ENCODE data around the gene SLC6A2.
"Not testable (repeated sequence)": the region's sequence is repeated elsewhere in the genome, so short reads cannot be mapped to it uniquely, and the experiment has no call there.

The SLC6A2 gene

DNA sequence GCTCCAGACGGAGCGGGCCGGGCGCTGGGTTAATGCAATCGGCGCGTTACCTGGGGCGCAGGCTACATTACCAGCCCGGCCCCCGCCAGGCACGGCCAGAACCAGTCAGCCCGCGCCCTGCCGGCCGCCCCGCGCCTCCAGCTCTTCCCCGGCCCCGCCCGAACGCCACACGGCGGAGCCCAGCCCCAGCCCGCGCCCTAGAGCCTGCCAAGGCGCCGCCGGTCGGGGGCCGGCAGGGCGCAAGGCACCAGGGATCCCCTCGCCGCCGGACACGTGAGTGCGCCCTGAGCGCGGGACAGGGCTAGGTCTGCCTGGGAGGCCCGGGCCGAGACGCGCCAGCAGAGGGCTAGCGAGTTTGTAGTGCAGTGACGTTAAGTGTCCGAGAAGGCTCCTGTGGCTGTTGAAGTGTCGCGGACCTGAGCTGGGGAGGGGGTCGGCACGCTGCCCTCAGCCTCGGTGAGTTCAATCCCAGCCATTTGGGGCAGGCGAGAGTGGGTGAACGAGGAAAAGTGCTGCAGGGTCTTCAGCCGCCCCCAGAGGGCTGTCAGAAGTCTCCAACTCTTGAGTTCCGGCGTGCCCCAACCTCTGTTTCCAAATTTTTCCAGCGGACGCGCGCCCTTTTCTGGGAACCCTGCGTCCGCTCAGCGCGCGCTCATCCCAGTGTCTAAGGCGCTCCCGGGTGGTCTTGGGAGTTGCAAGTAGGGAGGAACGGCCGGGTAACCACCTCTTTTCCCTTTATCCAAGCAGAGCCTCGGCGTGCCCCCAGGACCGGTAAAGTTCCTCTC lies at the start of gene SLC6A2:
SLC6A2 (plus strand) TSS at position 92 of the 785 bp plus-strand sequence. CDS start 707 bp downstream, outside the sequence.
- H3K4me3 ChIP-seq (ENCODE audit: low read depth, low read length), result peak within 1 kb of the TSS; percentile 41

DNA sequence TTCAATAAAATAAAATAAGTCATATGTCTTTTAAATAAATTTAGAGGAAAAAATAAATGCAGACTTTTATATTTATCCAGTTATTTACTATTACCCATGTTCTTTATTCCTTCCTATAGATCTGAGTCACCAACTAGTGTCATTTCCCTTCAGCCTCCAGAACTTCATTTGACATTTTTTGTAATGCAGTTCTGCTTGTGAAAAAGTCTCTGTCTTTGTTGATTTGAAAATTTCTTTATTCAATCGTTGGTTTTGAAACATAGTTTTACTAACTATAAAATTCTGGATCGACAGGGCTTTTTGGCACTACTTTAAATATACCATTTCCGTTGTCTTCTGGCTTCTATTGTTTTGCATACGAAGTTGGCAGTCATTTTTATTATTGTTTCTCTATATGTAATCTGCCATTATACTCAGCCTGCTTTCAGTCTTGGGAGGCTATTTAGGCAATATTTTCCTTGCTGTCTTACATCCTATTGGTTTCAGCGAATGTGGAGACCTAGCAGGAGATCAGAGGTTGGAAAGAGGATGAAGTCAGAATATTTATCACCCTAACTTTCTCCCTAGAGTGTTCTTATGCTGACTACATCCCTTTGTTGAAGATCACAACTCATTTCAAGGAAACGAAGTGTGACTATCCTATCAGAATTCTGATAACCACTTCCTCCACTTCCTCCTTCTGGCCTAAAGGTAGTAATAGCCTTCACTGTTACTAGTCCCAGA lies 42.0 kb upstream of the SLC6A2 start:
- H3K4me3 ChIP-seq (ENCODE audit: low read depth, low read length), result no peak overlapping the region

DNA sequence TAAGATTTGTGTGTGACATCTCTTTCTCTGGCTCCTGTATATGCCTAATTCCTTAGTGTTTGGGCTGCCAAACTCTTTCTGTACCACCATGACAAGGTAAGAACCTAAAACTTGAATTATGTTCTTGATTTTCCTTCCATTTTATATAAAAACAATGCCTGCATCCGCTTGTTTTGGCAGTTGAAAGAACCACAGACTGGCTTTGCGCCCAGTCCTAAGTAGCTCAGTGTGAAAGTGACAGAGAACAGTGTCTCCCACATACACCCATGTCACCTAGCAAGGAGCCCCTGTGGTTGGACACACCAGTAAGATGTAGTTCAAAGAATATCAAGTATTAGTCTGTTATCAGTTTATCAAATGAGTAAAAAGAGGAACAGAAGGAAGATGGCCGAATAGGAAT lies 40.7 kb upstream of the SLC6A2 start:
- H3K4me3 ChIP-seq (ENCODE audit: low read depth, low read length), result no peak overlapping the region

DNA sequence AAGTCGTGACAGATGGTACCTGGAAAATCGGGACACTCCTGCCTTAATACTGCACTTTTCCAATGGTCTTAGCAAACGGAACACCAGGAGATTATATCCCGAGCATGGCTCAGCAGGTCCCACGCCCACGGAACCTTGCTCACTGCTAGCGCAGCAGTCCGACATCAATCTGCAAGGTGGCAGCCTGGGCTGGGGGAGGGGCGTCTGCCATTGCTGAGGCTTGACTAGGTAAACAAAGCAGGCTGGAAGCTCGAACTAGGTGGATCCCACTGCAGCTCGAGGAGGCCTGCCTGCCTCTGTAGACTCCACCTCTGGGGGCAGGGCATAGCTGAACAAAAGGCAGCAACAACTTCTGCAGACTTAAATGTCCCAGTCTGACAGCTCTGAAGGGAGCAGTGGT lies 40.1 kb upstream of the SLC6A2 start:
- not testable (repeated sequence) for H3K4me3 ChIP-seq (ENCODE audit: low read depth, low read length)

DNA sequence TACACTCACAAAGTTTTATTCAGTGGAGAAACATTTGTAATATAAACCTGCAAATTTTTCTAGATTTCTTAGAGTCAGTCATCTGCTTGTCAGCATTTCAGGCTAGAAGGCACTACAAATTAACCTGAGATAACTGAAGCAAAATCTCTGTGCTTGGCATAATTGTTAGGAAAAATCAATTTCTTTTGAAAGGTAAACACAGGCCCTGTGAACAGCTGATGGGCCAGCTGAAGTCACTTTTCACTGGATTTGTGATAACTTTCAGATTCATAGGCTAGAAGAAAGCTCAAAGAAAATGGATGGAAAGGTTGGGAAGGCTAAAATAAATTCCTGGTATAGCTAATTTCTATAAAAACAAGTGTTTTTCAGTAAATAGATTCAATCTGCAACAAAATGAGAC lies 34.0 kb upstream of the SLC6A2 start:
- no peak overlapping the region for H3K4me3 ChIP-seq (ENCODE audit: low read depth, low read length)

DNA sequence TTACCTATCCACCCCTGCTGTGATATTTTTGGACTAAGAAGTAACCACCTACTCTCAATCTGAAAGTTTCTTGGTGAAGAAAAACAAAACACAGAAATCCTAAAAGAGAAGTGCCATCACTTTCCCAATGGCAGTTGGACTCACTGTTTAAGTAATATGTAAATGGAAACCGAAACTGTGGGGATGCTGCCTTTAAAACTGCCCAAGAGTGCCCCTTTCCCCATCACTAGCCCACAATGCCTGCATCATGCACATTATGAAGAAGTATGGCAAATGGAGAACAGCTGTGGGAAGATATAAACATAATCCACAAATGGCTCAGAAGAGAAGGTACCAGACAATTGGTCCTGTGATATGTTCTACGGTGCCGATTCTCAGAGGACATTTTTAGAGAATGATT lies 33.5 kb upstream of the SLC6A2 start:
- no peak overlapping the region for H3K4me3 ChIP-seq (ENCODE audit: low read depth, low read length)

DNA sequence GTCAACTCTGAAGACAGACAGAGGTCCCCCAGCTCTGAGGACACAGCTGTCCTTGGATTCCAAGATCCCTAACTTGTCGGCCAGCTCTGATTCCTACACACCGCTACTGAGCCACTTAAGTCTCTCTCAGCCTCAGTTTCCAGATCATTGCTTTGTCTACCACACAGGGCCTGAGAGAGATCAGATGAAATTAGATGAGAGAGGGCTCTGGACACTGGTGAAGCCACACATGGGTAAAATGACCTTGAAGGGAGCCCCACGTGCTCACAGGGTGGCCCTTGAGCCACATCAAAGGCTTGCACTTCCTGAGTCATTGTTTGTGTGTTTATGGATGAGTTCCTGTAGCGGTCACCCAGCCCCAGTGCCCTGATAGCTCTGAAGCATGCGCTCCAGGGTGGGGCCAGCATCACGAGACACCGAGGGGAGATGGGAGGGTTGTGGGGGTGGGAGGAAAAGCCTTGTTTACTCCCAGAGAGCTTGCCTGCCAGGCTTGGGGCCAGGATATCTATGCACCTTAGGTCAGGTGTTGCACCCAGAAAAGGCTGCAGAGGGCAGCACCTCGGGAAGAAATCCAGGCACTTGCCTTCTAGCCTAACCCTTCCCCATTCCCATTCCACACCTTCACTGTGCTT lies 32.7 kb upstream of the SLC6A2 start:
- H3K4me3 ChIP-seq (ENCODE audit: low read depth, low read length), result no peak overlapping the region

DNA sequence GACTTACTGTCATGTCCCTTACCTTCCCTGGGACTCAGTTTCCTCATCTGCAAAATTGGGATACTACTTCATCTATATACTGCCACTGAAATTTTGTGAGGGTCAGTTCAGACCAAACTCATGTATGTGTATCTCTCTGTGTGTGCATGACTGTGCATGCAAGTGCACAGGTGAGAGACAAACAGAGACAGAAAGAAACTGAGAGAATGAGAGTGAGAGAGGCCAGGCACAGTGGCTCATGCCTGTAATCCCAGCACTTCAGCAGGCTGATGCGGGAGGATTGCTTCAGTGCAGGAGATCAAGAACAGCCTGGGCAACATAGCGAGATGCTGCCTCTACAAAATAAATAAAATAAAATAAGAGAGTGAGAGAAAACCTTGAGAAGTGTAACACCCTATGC lies 32.1 kb upstream of the SLC6A2 start:
- no peak overlapping the region for H3K4me3 ChIP-seq (ENCODE audit: low read depth, low read length)

DNA sequence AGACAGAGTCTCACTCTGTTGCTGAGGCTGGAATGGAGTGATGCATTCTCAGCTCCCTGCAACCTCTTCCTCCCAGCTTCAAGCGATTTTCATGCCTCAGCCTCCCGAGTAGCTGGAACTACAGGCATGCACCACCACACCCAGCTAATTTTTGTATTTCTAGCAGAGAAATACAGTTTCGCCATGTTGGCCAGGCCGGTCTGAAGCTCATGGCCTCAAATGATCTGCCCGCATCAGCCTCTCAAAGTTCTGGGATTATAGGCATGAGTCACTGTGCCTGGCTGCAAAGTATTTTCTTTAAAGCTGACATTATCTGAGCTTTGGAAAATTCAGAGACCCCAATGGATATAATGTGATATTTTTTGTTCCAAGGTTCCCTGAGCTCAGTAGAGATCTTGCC lies 31.1 kb upstream of the SLC6A2 start:
- H3K4me3 ChIP-seq (ENCODE audit: low read depth, low read length), result no peak overlapping the region

DNA sequence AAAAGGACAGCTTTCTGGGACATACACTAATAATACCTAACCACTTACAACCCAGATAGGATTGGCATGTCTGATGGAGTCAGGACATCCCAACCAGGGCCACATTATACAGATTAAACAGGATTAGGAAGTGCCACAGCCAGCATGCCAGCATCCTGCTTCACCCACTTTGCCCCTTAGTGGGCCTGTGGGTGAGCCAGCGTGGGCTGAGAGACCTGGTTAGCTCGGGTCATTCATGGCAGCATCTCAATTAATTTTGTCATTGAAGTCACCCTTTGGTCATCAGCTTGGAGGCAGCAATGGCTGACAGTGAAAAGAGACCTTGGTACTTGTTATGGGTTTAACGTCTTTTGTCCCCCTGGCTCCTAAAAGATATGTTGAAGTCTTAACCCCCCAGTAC lies 29.9 kb upstream of the SLC6A2 start:
- no peak overlapping the region for H3K4me3 ChIP-seq (ENCODE audit: low read depth, low read length)

DNA sequence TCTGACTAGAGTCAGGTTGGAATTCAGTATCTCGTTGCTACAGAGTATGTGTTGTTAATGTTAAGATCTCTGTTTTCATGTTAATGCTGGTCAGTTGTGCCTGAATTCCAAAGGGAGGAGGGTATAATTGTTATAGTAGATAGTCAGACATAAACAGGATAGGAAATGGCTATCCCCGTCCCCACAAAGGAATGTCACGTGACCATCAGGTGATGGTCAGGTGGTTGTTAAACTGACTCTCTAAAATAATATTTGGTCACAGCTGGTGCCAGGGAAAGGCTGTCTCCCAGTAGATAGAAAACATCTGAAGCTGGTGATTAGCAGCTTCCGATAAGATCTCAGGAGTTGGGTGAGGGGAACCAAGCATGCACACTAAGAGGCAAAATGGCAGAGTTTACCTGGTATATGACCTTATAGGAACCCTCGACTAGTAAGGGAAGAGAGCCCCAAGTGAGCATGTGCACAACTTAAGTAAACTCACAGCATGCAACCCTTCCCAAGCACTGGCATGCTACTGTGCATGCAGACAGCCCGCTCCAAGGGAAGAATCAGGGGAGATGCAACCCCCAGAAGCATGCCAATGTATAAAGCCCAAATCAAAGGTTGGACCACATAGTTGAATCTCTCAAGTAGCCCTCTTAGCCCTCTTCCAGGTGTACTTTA lies 27.4 kb upstream of the SLC6A2 start:
- no peak overlapping the region for H3K4me3 ChIP-seq (ENCODE audit: low read depth, low read length)

DNA sequence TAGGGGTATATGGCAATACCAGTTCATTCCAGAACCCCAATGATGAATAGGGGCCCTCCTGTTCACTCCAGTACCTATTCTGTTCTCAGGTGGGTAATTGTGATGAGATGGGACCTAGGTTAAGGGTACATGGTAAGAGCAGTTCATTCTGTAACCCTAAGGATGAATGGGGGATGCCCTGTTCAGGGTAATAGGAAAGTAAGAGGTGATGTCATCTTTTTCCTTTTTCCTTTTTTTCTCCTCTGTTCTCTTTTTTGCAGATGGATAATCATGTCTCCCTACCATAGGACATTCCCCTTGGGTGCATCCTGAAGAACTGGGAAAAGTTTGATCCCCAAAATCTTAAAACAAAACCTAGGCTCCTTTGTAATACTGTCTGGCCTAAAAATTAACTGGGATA lies 25.0 kb upstream of the SLC6A2 start:
- no peak overlapping the region for H3K4me3 ChIP-seq (ENCODE audit: low read depth, low read length)

DNA sequence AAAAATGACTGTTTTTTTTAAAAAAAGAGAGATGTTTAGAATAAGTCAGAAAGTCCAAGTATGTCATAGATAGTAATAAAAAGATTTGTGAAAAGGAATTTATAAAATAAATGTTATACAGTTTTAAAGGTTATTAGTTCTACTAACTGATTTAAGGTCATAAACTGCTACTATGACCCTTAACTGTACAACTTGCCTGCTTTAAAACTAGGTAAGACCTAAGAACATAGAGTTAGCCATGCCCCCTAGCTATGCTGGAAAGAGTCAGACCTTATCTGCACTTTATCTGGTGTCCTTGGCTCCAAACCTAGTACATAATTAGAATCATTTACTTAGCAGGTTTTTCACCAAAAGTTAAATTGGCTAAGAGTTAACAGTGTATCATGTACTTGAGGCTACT lies 23.5 kb upstream of the SLC6A2 start:
- no peak overlapping the region for H3K4me3 ChIP-seq (ENCODE audit: low read depth, low read length)

DNA sequence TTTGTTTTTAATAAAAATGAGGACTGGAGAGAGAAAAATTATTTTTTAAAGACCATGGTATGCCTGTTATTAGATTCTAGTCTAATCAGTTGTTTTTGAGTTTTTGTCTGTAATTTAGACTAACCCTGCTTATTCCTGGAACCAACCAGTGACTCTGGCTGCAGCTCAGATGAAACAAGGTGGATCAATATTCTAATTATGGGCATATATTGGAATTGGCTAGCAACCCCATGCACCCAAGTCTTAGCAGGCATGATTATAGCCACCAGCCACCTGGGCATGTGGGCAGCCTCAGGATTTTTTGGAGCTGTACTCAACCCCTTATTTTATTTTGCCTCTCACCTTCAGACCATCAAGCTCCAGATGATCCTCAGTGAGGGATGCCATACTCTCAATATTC lies 21.6 kb upstream of the SLC6A2 start:
- no peak overlapping the region for H3K4me3 ChIP-seq (ENCODE audit: low read depth, low read length)

DNA sequence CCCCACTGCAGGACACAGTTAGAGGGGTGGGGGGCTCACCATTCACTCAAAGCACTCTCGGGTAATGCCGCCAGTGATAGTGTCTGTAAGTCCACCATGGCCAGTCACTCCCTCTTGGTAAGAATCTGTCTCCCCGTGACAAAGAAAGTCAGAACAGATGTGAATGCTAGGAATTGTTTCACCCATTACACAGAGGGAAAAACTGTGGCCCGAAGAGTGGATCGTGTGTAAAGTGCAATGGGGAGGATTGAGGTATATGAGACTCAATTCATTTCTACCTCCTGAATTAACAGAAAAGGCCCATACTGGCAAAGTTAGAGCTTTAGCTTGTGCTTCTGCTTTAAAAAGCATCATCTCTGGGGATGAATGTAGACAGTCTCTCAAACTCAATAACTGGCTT lies 17.5 kb upstream of the SLC6A2 start:
- H3K4me3 ChIP-seq (ENCODE audit: low read depth, low read length), result no peak overlapping the region

DNA sequence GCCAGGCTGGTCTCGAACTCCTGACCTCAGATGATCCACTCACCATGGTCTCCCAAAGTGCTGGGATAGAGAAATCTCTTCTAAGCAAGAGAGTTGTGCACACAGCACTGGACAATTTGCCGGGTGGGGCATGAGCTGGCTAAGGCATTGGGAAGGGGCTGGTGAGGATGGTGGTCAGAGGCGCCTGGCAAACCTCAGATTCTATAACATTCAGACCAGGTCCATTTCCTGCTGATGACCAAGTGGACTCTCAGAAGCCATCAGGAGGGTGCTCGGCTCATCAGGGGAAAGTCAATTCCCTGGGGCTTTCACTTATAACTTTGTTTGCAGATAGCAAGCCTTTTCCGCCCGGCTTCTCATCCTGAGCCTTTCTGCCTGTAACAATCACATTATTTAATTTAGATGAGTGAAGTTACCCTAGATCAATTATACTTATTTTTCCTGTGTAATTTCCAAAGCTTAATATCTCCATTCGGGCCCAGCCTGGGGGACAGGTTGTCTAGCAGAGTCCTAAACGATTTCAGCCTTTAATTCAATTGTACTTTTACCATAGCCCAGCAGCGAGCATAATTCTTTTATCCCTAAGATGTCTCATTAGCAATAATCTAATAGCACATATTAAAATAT lies 15.0 kb upstream of the SLC6A2 start:
- H3K4me3 ChIP-seq (ENCODE audit: low read depth, low read length), result no peak overlapping the region

DNA sequence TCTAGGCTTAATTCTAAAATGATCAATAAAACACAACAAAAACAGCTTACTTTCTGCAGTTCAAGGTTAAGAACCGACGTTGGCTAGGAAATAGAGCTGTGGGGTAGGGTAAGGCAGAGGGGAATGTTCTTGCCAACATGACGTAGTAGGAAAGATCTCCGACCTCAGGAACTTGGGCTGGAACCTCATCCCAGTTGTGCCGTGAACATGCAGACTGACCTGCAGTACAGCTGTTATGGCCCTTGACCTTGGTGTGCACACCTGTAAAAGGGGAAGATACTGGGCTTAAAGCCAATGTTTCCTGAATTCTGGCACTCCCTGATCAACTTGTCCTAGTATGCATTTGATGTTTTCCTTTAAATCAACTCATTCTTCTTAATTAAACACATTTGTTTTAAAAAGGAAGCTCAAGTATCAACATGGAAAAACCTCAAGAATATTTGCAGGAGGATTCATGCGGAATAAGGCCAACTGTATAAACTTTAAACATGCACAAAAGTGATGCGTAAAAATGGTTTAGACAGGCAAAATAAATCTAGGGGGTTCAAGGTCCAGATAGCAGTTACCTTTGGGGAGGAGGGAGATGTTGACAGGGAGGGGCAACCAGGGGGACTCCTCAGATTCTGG lies 14.2 kb upstream of the SLC6A2 start:
- no peak overlapping the region for H3K4me3 ChIP-seq (ENCODE audit: low read depth, low read length)

DNA sequence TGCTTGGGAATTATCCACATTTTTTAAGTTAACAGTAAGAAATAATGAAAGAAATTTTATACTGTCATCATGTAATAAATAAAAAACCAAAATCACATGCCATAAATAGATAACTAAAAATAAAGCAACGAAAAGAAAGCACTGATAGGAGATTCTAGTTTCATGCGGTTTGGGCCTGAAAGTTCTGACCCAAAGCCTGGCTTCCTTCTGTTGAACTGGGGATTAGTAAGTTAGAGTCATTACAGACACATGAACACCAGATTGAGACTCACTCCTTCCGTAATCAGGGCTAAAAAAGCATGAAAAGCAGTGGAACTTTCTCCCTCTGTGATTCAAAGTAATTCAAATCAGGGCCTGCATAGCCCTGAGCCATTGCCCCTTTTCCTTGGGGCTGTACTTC lies 13.2 kb upstream of the SLC6A2 start:
- H3K4me3 ChIP-seq (ENCODE audit: low read depth, low read length), result no peak overlapping the region

DNA sequence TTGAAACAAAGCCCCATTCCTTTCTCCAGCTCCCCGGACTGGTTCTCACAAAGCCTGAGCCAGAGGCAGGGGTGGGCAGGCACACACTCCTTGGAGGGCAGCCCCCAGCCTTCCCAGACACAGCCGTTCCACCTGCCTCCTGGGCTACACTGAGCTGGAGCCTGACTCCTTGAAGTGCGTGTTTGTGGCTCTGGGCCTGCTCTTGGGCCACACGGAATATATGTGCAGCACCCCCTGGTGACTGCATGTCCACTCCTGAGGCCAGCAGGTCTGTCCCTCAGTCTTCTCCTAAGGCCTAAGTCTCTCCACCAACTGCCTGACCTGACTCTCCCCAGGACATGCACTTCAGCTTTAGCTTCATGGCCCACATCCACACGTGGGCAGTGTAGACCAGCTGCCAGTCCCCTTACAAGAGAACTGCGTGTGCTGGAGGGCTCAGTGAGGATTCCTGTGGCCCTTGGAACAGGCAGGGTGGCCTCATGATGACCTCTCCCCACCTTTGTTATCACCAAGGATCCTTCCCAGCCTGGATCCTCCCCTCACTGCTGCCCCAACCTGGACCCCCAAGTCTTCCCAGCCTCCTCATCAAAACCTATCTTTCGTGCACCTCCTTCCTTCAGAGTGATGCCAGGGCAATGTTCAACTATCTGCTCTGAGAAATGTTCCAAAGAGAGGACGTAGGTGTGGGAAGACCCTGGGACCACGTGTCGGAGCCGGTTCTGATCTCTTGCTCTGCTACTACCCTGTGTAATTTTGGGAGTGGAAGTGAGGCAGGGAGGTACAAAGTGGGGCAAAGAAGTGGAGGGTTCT lies 12.4 kb upstream of the SLC6A2 start:
- H3K4me3 ChIP-seq (ENCODE audit: low read depth, low read length), result no peak overlapping the region

DNA sequence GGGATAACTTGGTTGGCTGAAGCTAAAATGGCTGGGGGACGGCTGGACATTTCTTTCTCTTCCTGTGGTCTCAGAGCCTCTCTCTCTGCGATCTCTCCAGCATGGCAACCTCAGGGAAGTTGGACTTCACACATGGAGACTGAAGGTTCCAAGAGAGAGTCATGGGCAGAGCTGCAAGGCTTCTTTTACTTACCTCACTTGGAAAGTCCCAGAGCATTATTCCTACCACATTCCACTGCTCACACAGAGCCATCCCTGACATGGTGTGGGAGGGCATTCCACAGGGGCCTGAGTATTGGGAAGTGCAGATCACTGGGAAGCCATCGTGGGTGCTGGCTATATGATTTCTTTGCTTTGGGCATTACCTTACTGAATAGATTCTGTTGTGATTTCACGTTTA lies 9.8 kb upstream of the SLC6A2 start:
- no peak overlapping the region for H3K4me3 ChIP-seq (ENCODE audit: low read depth, low read length)

All from iPS-11a (cell line).